MM.1S (cell line): ENCODE measurements around the gene DUSP7.

Experiments
- CTCF ChIP-seq: fragments of 300-600 bp; sonication (generic); IDR thresholded peaks from 2 replicates; pipeline ENCODE4 v1.5.1; 2016; ENCODE audit warnings: antibody characterized with exemption, low read length, mixed read lengths
- EZH2 ChIP-seq: fragments of 300-600 bp; sonication (generic); optimal IDR thresholded peaks from 2 replicates; pipeline ENCODE3; 2017; ENCODE audit warnings: low read depth, mild to moderate bottlenecking, antibody characterized with exemption, low read length, mixed read lengths
- EZH2phosphoT487 ChIP-seq: fragments of 300-600 bp; sonication (generic); IDR thresholded peaks from 2 replicates; pipeline ENCODE4 v1.6.1; 2018; ENCODE audit warnings: antibody characterized with exemption, low read length

GRCh38 chr3:52089691-52090090, 33.3 kb upstream of the DUSP7 start:
- no peak for TF ChIP-seq CTCF
- no peak for TF ChIP-seq EZH2phosphoT487
- TF ChIP-seq EZH2, result no peak
